ENCODE results near the gene NRROS. TPM values are rescaled to one million over a fixed set of nuclear protein-coding genes. Genes with fewer than 3 reads are reported as not detected.

Gene NRROS
- total and polyA plus RNA-seq, 2 of the 13 experiments (the other 11 are each of a cell fraction or from before 2014, with no cell fraction given), result not detected

DNA sequence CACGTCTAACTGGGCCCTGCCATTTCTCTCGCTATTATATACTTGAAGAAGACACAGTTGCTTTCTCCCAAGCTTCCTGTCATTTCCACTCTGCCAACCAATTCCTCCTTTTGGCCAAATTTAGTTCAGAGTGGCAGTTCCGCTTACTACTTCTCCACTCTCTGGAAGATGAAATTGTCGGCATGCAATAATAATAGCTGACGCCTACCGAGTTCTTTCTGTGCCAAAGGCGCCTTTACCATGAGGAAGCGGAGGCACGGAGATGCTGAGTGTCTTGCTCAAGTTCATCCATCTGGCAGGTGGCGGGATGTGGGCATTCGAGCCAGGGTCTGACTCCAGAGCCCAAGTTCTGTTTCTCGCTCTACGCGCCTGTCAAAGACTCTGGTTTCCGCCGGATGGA, 14.6 kb upstream of the NRROS start:
- Histone ChIP-seq H3K27me3 (ENCODE audit: control insufficient read depth in 1 of 2, insufficient read depth in 2 of 2, low read length in 2 of 2) (peaks cover 0 to 15% of the 10 kb centered on the region in 2 experiments; a peak in 4 of 5 replicates), H3K36me3 (replicated peaks in 1 of 2; ENCODE audit: control insufficient read depth in 1 of 2, insufficient read depth in 2 of 2, low read length in 2 of 2) (no peaks in the 10 kb centered on the region), H2AFZ (ENCODE audit: low read length) (no peak overlapping the region), H3K4me2 (ENCODE audit: low read depth, low read length) (no peak overlapping the region), H3K4me1 (ENCODE audit: insufficient read depth, low read length) (peaks cover 5% of the 10 kb centered on the region), H3K79me2 (ENCODE audit: insufficient read depth, low read length) (no peaks in the 10 kb centered on the region), H3K4me3 (replicated peaks in 1 of 3; ENCODE audit: insufficient read depth in 1 of 3, low read depth in 2 of 3, low read length in 3 of 3) (no peak overlapping the region), H3K9me3 (ENCODE audit: low read length) (no peaks in the 10 kb centered on the region), H3K27ac (ENCODE audit: extremely low read length, insufficient read depth, low read length) (no peak overlapping the region), H3K9ac (ENCODE audit: insufficient read depth, low read depth, low read length) (no peak overlapping the region), H4K20me1 (ENCODE audit: insufficient read depth, low read length) (no peaks in the 10 kb centered on the region)
- ATAC-seq, result no peak
- DNase-seq (ENCODE audit: low spot score), result no peak
- TF ChIP-seq, protein P1, sequence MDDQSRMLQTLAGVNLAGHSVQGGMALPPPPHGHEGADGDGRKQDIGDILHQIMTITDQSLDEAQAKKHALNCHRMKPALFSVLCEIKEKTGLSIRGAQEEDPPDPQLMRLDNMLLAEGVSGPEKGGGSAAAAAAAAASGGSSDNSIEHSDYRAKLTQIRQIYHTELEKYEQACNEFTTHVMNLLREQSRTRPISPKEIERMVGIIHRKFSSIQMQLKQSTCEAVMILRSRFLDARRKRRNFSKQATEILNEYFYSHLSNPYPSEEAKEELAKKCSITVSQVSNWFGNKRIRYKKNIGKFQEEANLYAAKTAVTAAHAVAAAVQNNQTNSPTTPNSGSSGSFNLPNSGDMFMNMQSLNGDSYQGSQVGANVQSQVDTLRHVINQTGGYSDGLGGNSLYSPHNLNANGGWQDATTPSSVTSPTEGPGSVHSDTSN (CRISPR knock-in tag; IDR thresholded peaks at IDR 0.05; ENCODE audit: borderline replicate concordance), result no peak
- TF ChIP-seq ONECUT2 (CRISPR knock-in tag; IDR thresholded peaks at IDR 0.05), result no peak
- no peak for TF ChIP-seq ZSCAN21 (CRISPR knock-in tag; IDR thresholded peaks at IDR 0.05; ENCODE audit: borderline replicate concordance)
- no peak for TF ChIP-seq SRY (CRISPR knock-in tag; IDR thresholded peaks at IDR 0.05)
- no peak for TF ChIP-seq NFE2L1 (CRISPR knock-in tag; IDR thresholded peaks at IDR 0.05; ENCODE audit: borderline replicate concordance)
- TF ChIP-seq ARNT2 (CRISPR knock-in tag; IDR thresholded peaks at IDR 0.05; ENCODE audit: low read depth), result no peak
- POLR2A ChIA-PET, result no interaction called here
- intact Hi-C loops (cut with micrococcal nuclease; ENCODE audit: unreplicated experiment) (no loop called here), in situ Hi-C loops (cut with HindIII; ENCODE audit: extremely low pct_ligation_motif_present, low pct_unique_long_range_greater_than_20kb) (no loop called here)
- CTCF ChIA-PET (ENCODE audit: low intra/inter-chr PET ratio, low total read pairs), result no interaction called here
- BruUV-seq (replicated peaks), result no TSS peak
- no peak for FAIRE-seq
- 72% methylated on average over 16 of the region's 16 CpGs for WGBS (ENCODE audit: low lambda C conversion rate)

DNA sequence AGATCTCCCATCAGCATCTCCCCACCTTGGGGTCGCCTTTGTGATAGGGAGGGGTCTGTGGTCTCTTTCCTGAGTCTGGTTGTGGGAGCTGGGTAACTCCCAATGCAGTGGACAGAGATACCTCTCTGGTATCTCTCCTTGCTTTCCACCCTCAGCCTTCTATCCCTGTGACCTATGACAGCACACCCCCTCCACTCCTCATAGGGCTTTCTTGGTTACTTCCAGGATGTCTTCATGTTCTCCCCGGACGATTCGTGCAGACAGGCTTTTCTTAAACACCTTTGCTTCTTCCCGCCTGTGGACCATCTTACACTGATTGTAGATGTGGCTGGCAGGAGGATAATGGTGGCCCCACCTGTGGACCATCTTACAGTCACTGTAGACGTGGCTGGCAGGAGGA, 14.2 kb upstream of the NRROS start:
- ChIA-PET CTCF (ENCODE audit: low intra/inter-chr PET ratio, low total read pairs) (no interaction called here), POLR2A (no interaction called here)
- no peak overlapping the region for H2AFZ ChIP-seq (ENCODE audit: low read length)
- no peak overlapping the region for H3K9ac ChIP-seq (ENCODE audit: insufficient read depth, low read depth, low read length)
- peaks cover 0 to 15% of the 10 kb centered on the region in 2 experiments; a peak in 4 of 5 replicates for H3K27me3 ChIP-seq (ENCODE audit: control insufficient read depth in 1 of 2, insufficient read depth in 2 of 2, low read length in 2 of 2)
- no TSS peak for BruUV-seq (replicated peaks)
- no peak for ATAC-seq
- no peak overlapping the region for H3K4me2 ChIP-seq (ENCODE audit: low read depth, low read length)
- FAIRE-seq, result no peak
- intact Hi-C loops (cut with micrococcal nuclease; ENCODE audit: unreplicated experiment), result no loop called here
- no peak for DNase-seq (ENCODE audit: low spot score)
- no peak overlapping the region for H3K27ac ChIP-seq (ENCODE audit: extremely low read length, insufficient read depth, low read length)
- WGBS (ENCODE audit: low lambda C conversion rate), result 25% methylated on average over 5 of the region's 6 CpGs
- H3K9me3 ChIP-seq (ENCODE audit: low read length), result no peaks in the 10 kb centered on the region
- no peaks in the 10 kb centered on the region for H4K20me1 ChIP-seq (ENCODE audit: insufficient read depth, low read length)
- no peak overlapping the region for H3K4me3 ChIP-seq (replicated peaks in 1 of 3; ENCODE audit: insufficient read depth in 1 of 3, low read depth in 2 of 3, low read length in 3 of 3)
- peaks cover 1% of the 10 kb centered on the region for H3K4me1 ChIP-seq (ENCODE audit: insufficient read depth, low read length)
- in situ Hi-C loops (cut with HindIII; ENCODE audit: extremely low pct_ligation_motif_present, low pct_unique_long_range_greater_than_20kb), result no loop called here
- no peaks in the 10 kb centered on the region for H3K79me2 ChIP-seq (ENCODE audit: insufficient read depth, low read length)
- H3K36me3 ChIP-seq (replicated peaks in 1 of 2; ENCODE audit: control insufficient read depth in 1 of 2, insufficient read depth in 2 of 2, low read length in 2 of 2), result no peaks in the 10 kb centered on the region
- TF ChIP-seq, protein P2, sequence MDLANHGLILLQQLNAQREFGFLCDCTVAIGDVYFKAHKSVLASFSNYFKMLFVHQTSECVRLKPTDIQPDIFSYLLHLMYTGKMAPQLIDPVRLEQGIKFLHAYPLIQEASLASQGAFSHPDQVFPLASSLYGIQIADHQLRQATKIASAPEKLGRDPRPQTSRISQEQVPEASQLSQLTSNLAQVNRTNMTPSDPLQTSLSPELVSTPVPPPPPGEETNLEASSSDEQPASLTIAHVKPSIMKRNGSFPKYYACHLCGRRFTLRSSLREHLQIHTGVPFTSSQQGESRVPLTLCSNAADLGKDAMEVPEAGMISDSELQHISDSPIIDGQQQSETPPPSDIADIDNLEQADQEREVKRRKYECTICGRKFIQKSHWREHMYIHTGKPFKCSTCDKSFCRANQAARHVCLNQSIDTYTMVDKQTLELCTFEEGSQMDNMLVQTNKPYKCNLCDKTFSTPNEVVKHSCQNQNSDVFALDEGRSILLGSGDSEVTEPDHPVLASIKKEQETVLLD (CRISPR knock-in tag; IDR thresholded peaks at IDR 0.05; ENCODE audit: low read depth), result no peak
- TF ChIP-seq IRF2 (CRISPR knock-in tag; IDR thresholded peaks at IDR 0.05) (no peak), ZNF251 (CRISPR knock-in tag; IDR thresholded peaks at IDR 0.05) (no peak), SAFB2 (CRISPR knock-in tag; IDR thresholded peaks at IDR 0.05; ENCODE audit: borderline replicate concordance, low read depth) (no peak), ZNF33B (CRISPR knock-in tag; IDR thresholded peaks at IDR 0.05) (no peak)
- TF ChIP-seq, protein P3, sequence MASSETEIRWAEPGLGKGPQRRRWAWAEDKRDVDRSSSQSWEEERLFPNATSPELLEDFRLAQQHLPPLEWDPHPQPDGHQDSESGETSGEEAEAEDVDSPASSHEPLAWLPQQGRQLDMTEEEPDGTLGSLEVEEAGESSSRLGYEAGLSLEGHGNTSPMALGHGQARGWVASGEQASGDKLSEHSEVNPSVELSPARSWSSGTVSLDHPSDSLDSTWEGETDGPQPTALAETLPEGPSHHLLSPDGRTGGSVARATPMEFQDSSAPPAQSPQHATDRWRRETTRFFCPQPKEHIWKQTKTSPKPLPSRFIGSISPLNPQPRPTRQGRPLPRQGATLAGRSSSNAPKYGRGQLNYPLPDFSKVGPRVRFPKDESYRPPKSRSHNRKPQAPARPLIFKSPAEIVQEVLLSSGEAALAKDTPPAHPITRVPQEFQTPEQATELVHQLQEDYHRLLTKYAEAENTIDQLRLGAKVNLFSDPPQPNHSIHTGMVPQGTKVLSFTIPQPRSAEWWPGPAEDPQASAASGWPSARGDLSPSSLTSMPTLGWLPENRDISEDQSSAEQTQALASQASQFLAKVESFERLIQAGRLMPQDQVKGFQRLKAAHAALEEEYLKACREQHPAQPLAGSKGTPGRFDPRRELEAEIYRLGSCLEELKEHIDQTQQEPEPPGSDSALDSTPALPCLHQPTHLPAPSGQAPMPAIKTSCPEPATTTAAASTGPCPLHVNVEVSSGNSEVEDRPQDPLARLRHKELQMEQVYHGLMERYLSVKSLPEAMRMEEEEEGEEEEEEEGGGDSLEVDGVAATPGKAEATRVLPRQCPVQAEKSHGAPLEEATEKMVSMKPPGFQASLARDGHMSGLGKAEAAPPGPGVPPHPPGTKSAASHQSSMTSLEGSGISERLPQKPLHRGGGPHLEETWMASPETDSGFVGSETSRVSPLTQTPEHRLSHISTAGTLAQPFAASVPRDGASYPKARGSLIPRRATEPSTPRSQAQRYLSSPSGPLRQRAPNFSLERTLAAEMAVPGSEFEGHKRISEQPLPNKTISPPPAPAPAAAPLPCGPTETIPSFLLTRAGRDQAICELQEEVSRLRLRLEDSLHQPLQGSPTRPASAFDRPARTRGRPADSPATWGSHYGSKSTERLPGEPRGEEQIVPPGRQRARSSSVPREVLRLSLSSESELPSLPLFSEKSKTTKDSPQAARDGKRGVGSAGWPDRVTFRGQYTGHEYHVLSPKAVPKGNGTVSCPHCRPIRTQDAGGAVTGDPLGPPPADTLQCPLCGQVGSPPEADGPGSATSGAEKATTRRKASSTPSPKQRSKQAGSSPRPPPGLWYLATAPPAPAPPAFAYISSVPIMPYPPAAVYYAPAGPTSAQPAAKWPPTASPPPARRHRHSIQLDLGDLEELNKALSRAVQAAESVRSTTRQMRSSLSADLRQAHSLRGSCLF (CRISPR knock-in tag; IDR thresholded peaks at IDR 0.05; ENCODE audit: borderline replicate concordance), result no peak

All from HepG2 (cell line).